KMS-11 (cell line): ENCODE results near the gene MGMT.
"Not testable (repeated sequence)": the region's sequence is repeated elsewhere in the genome, so short reads cannot be mapped to it uniquely, and the experiment has no call there.

Experiments
- H2AFZ ChIP-seq: fragments of 200-600 bp; sonication (generic); 2 replicates; pipeline ENCODE4 v1.6.1; 2016; ENCODE audit warnings: antibody characterized with exemption, mixed run types, low read depth
- H3K27ac ChIP-seq: fragments of 200-600 bp; sonication (generic); 2 replicates; pipeline ENCODE4 v1.6.1; 2016; ENCODE audit warnings: mild to moderate bottlenecking, mixed run types
- H3K27me3 ChIP-seq: fragments of 200-600 bp; sonication (generic); 2 replicates; pipeline ENCODE4 v1.6.1; 2017; ENCODE audit warnings: mild to moderate bottlenecking, low read depth, mixed run types, moderate library complexity; ENCODE audit not compliant: insufficient read depth
- H3K36me3 ChIP-seq: fragments of 200-600 bp; sonication (generic); 2 replicates; pipeline ENCODE4 v1.6.1; 2017; ENCODE audit warnings: mild to moderate bottlenecking, mixed run types; ENCODE audit not compliant: insufficient read depth
- H3K4me1 ChIP-seq: fragments of 200-600 bp; sonication (generic); 2 replicates; pipeline ENCODE4 v1.6.1; 2016; ENCODE audit warnings: mild to moderate bottlenecking, low read depth, mixed run types; ENCODE audit not compliant: poor library complexity, severe bottlenecking
- H3K4me2 ChIP-seq: fragments of 200-600 bp; sonication (generic); 2 replicates; pipeline ENCODE4 v1.7.0; 2016; ENCODE audit warnings: mild to moderate bottlenecking, mixed run types
- H3K4me3 ChIP-seq: fragments of 200-600 bp; sonication (generic); IDR thresholded peaks from 2 replicates; pipeline ENCODE4 v1.6.1; 2017; ENCODE audit warnings: low read depth, low read length, mixed read lengths; ENCODE audit not compliant: insufficient read depth
- H3K79me2 ChIP-seq: fragments of 200-600 bp; sonication (generic); 2 replicates; pipeline ENCODE4 v1.6.1; 2016; ENCODE audit warnings: low read depth, mixed run types; ENCODE audit not compliant: insufficient read depth
- H3K9ac ChIP-seq: fragments of 200-600 bp; sonication (generic); 2 replicates; pipeline ENCODE4 v1.6.1; 2016; ENCODE audit warnings: mild to moderate bottlenecking, mixed run types
- H4K20me1 ChIP-seq: fragments of 200-600 bp; sonication (generic); 2 replicates; pipeline ENCODE4 v1.6.1; 2016; ENCODE audit warnings: mild to moderate bottlenecking, mixed run types; ENCODE audit not compliant: insufficient read depth
- TF ChIP-seq, protein P1 (sequence below): fragments of 200-600 bp; sonication (generic); conservative IDR thresholded peaks from 2 replicates; pipeline ENCODE4 v1.6.1; 2017; ENCODE audit warnings: low read depth, mild to moderate bottlenecking, antibody characterized with exemption, low read length, moderate library complexity, mixed read lengths

MGMT gene

DNA sequence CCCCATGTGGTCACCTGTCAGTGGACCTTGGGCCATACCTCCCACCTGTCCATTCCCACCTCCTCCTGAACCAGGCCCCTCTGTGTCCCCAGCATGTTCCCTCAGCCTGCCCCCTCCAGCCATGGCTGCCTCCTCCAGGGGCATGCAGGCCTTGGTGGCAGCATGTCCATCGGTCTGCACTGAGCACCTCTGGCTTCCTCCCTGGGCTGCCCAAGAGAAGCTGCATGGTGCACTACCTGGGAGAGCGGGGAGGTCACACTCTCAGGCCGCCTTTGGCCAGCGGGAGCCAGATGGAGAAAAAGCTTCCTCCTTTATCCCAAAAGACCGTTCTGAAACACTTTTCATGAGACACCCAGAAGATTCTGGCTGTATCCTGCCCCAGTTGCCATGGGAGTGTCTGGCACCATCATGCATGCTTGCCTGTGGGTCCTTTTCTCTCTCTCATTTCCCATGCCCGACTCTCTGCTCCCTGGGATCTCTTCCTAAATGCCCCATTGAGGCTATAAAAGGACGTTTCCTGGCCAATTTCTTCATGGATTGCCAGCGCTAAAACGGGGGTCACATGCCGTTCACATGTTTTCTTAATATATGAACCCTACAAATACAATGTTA lies 45.5 kb upstream of the MGMT start:
- Histone ChIP-seq H3K4me3 (no peak overlapping the region), H3K4me2 (no peak overlapping the region), H3K9ac (no peak overlapping the region), H2AFZ (no peak overlapping the region), H3K36me3 (no peaks in the 10 kb centered on the region), H3K27ac (no peak overlapping the region), H4K20me1 (no peaks in the 10 kb centered on the region), H3K27me3 (no peaks in the 10 kb centered on the region), H3K79me2 (no peaks in the 10 kb centered on the region), H3K4me1 (no peaks in the 10 kb centered on the region)
- TF ChIP-seq, protein P1, sequence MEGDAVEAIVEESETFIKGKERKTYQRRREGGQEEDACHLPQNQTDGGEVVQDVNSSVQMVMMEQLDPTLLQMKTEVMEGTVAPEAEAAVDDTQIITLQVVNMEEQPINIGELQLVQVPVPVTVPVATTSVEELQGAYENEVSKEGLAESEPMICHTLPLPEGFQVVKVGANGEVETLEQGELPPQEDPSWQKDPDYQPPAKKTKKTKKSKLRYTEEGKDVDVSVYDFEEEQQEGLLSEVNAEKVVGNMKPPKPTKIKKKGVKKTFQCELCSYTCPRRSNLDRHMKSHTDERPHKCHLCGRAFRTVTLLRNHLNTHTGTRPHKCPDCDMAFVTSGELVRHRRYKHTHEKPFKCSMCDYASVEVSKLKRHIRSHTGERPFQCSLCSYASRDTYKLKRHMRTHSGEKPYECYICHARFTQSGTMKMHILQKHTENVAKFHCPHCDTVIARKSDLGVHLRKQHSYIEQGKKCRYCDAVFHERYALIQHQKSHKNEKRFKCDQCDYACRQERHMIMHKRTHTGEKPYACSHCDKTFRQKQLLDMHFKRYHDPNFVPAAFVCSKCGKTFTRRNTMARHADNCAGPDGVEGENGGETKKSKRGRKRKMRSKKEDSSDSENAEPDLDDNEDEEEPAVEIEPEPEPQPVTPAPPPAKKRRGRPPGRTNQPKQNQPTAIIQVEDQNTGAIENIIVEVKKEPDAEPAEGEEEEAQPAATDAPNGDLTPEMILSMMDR: no peak

DNA sequence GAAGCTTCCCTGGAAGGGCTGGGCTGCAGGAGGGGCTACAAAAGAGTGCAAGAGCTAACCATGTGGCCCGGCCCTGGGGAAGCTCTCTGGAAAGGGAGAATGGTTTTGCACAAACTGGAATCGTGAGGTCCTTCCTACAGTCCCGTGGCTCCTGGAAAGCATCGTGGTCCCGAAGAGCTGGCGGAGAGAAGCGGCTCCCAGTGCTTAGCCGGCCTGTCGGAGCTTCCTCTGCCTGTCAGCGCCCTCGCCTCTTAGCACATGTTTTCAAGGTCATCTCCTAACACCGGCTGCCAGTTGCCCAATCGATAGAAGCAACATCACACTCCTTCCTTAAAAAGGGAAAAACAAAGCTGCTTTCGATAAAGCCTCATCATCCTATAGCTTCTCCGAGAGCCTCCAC lies 42.1 kb upstream of the MGMT start:
- Histone ChIP-seq H4K20me1 (no peaks in the 10 kb centered on the region), H2AFZ (no peak overlapping the region), H3K9ac (no peak overlapping the region), H3K27me3 (no peaks in the 10 kb centered on the region), H3K4me3 (no peak overlapping the region), H3K4me1 (no peaks in the 10 kb centered on the region), H3K27ac (no peak overlapping the region), H3K36me3 (no peaks in the 10 kb centered on the region), H3K4me2 (no peak overlapping the region), H3K79me2 (no peaks in the 10 kb centered on the region)
- TF ChIP-seq, protein P1: no peak

DNA sequence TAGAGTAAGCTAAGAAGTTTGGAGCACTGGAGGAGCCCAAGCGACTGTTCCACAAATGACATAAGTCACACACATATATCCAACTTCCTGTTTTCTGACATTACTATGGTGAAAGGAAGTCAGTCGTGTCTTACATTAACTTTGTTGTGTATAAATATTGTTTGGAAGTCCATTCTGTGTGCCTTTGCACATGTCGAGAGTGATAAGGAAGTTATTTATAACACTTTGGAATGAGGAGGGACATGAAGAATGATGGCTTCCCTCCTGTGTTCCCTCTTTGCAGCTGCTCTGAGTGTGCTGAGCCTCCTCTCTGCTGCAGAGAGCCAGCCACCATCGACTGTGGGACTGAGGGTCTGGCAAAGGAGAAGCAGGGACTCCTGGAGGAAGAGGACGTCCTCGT lies 40.4 kb upstream of the MGMT start:
- H3K4me1 ChIP-seq: no peaks in the 10 kb centered on the region
- no peaks in the 10 kb centered on the region for H4K20me1 ChIP-seq
- H3K27ac ChIP-seq: no peak overlapping the region
- TF ChIP-seq, protein P1: no peak
- H3K79me2 ChIP-seq: no peaks in the 10 kb centered on the region
- H3K4me3 ChIP-seq: no peak overlapping the region
- H3K36me3 ChIP-seq: no peaks in the 10 kb centered on the region
- no peak overlapping the region for H3K9ac ChIP-seq
- H3K27me3 ChIP-seq: no peaks in the 10 kb centered on the region
- H2AFZ ChIP-seq: no peak overlapping the region
- H3K4me2 ChIP-seq: no peak overlapping the region

DNA sequence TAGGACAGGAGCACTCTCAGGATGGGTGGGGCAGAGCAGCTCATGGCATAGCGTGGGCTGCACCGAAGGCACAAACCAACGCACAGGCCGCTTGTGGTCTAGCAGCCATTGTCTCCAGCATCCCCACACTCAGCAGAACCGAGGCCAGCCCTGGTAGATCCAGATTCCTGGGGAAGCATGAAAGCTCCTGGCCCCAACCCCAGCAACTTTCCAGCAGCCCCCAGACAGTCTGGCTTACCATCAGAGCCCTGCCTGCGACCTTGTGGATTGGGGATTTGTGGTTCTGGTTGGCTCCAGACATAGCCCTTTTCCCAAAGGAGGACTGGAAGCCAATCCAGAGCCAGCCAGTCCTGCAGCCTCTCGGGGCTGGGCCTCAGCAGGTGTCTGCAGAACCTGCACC lies 33.8 kb upstream of the MGMT start:
- Histone ChIP-seq H3K79me2 (no peaks in the 10 kb centered on the region), H2AFZ (no peak overlapping the region), H3K4me2 (no peak overlapping the region)

DNA sequence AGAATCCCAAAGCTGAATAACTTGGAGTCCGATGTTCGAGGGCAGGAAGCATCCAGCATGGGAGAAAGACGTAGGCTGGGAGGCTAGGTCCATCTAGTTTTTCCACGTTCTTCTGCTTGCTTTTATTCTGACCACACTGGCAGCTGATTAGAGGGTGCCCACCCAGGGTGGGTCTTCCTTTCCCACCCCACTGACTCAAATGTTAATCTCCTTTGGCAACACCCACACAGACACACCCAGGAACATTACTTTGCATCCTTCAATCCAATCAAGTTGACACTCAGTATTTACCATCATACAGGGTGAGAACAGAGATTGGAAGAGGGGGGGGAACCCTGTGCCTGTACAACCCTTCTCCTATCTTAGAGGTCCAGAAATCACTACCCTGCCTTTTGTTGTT lies 31.3 kb upstream of the MGMT start:
- not testable (repeated sequence) for H3K79me2 ChIP-seq, H3K9ac ChIP-seq, H3K4me1 ChIP-seq, H3K27me3 ChIP-seq, H3K36me3 ChIP-seq, H2AFZ ChIP-seq, H3K27ac ChIP-seq, H3K4me3 ChIP-seq, H4K20me1 ChIP-seq, H3K4me2 ChIP-seq

More for the DNA sequence above, 33.8 kb upstream of the MGMT start:
- Histone ChIP-seq H3K4me3 (no peak overlapping the region), H3K27ac (no peak overlapping the region), H4K20me1 (no peaks in the 10 kb centered on the region), H3K36me3 (no peaks in the 10 kb centered on the region), H3K4me1 (no peaks in the 10 kb centered on the region), H3K27me3 (no peaks in the 10 kb centered on the region), H3K9ac (no peak overlapping the region)
- TF ChIP-seq, protein P1: no peak
